GM20000 (cell line): ENCODE measurements around the gene RMND5B.
A peak's percentile ranks its signal among the peaks of the same experiment; 100 is the strongest.

Source experiments
- DNase-seq: peaks from one replicate; pipeline ENCODE4 v3.0.0; 2012; ENCODE audit warnings: low spot score
- CTCF ChIP-seq: IDR thresholded peaks from 2 replicates; pipeline ENCODE4 v1.5.1; 2012; ENCODE audit warnings: mild to moderate bottlenecking, control low read depth; ENCODE audit errors: extremely low read depth, missing control alignments

The RMND5B gene

GRCh38 chr5:178141550-178141949 is 10.7 kb downstream of the RMND5B start:
- no peak for TF ChIP-seq CTCF
- DNase-seq = no peak

GRCh38 chr5:178142642-178143041 is 11.8 kb downstream of the RMND5B start:
- no peak for DNase-seq
- TF ChIP-seq CTCF = no peak

GRCh38 chr5:178143246-178143645 is 12.4 kb downstream of the RMND5B start:
- DNase-seq = no peak
- no peak for TF ChIP-seq CTCF

GRCh38 chr5:178143901-178144300 is 13.1 kb downstream of the RMND5B start:
- DNase-seq = no peak
- no peak for TF ChIP-seq CTCF

- peak; percentile 79 for DNase-seq
- TF ChIP-seq CTCF = peak; percentile 62
Measured at GRCh38 chr5:178145965-178146820, 15.4 kb downstream of the RMND5B start.

GRCh38 chr5:178147406-178147805 is 16.6 kb downstream of the RMND5B start:
- DNase-seq = no peak
- TF ChIP-seq CTCF = no peak

GRCh38 chr5:178149199-178149932 is 18.6 kb downstream of the RMND5B start:
- no peak for TF ChIP-seq CTCF

More at GRCh38 chr5:178149199-178149932, 18.6 kb downstream of the RMND5B start:
- no peak for DNase-seq
